ENCODE data around the gene SYCE1L. TPM values are rescaled to one million over a fixed set of nuclear protein-coding genes. Genes with fewer than 3 reads are reported as not detected.

SYCE1L gene
- total and polyA plus RNA-seq, 9 of the 15 experiments (the other 6 are each of a cell fraction or from before 2014, with no cell fraction given) = 0.54 to 2.7 (median 1.1) TPM; not detected in 5

DNA sequence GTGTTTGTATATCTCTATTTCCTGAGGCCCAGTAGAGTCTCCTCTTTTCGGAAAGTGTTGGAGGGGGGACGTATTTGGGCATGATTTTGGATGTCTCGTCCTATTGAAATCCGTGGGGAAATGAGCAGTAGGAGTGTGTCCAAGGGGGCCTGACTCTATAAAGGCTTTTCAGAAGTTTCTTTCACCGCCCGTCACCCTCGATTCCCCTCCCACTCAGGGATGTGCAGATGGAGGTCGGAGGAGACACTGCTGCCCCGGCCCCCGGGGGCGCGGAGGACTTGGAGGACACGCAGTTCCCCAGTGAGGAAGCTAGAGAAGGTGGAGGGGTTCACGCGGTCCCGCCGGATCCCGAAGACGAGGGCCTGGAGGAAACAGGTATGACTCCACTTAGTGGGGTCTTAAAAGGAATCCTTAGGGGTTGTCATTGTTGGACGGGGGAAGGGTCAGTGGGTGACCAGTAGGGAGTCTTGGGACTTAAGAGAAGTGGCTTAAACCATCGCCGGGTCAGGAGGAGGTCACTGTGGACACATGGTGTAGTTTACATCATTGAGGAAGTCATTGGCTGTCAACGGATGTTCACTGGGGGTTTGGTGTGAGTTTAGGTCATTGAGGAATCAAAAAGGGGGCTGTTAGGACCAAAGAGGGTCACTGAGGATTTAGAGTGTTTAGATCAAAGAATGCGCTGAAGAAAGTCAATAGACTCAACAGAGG, 7.8 kb upstream of the SYCE1L start (continued):
- TF ChIP-seq RAD21 (CRISPR knock-in tag; conservative IDR thresholded peaks at IDR 0.05 in 1 of 2, IDR thresholded peaks at IDR 0.05 in 1 of 2) = no peak
- TF ChIP-seq, protein P1, sequence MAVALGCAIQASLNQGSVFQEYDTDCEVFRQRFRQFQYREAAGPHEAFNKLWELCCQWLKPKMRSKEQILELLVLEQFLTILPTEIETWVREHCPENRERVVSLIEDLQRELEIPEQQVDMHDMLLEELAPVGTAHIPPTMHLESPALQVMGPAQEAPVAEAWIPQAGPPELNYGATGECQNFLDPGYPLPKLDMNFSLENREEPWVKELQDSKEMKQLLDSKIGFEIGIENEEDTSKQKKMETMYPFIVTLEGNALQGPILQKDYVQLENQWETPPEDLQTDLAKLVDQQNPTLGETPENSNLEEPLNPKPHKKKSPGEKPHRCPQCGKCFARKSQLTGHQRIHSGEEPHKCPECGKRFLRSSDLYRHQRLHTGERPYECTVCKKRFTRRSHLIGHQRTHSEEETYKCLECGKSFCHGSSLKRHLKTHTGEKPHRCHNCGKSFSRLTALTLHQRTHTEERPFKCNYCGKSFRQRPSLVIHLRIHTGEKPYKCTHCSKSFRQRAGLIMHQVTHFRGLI (CRISPR knock-in tag; IDR thresholded peaks at IDR 0.05) = no peak
- TF ChIP-seq BMI1 (IDR thresholded peaks at IDR 0.05; ENCODE audit: low read length) = no peak
- no peak for TF ChIP-seq ZNF133 (CRISPR knock-in tag; IDR thresholded peaks at IDR 0.05)
- TF ChIP-seq SREBF2 (CRISPR knock-in tag; IDR thresholded peaks at IDR 0.05) = no peak
- TF ChIP-seq ZNF197 (CRISPR knock-in tag; IDR thresholded peaks at IDR 0.05; ENCODE audit: low read depth) = no peak
- no peak for TF ChIP-seq BRF1 (IDR thresholded peaks at IDR 0.05; ENCODE audit: borderline replicate concordance, extremely low read depth, insufficient read length)
- TF ChIP-seq YY1 (IDR thresholded peaks at IDR 0.05; ENCODE audit: borderline replicate concordance in 1 of 3, control insufficient read depth in 1 of 3, extremely low read depth in 1 of 3, insufficient read depth in 3 of 3, insufficient read length in 1 of 3, insufficient replicate concordance in 2 of 3, low read depth in 1 of 3, low read length in 2 of 3) = no peak
- no peak for TF ChIP-seq SP1 (CRISPR knock-in tag; IDR thresholded peaks at IDR 0.05)
- peak; percentile 49; the same call in 1 of the 2 replicates for TF ChIP-seq RBFOX2 (IDR thresholded peaks at IDR 0.05; ENCODE audit: low read depth, low read length)
- TF ChIP-seq IFI16 (CRISPR knock-in tag; IDR thresholded peaks at IDR 0.05) = no peak
- no peak for TF ChIP-seq ZNF134 (CRISPR knock-in tag; conservative IDR thresholded peaks at IDR 0.05)
- no peak for TF ChIP-seq YBX1 (IDR thresholded peaks at IDR 0.05)
- TF ChIP-seq MEIS2 (IDR thresholded peaks at IDR 0.05; ENCODE audit: partially characterized antibody) = no peak
- TF ChIP-seq MAFG (tag; conservative IDR thresholded peaks at IDR 0.05) = no peak
- no peak for TF ChIP-seq GABPB1 (CRISPR knock-in tag; IDR thresholded peaks at IDR 0.05)
- TF ChIP-seq TAF9B (IDR thresholded peaks at IDR 0.05; ENCODE audit: partially characterized antibody) = no peak

All from K562 (cell line).